Measurements from ENCODE around the gene IFT20.

Gene IFT20

GRCh38 chr17:28328325-28328724 is 6.9 kb downstream of the IFT20 start:
- H3K4me1 Mint-ChIP-seq, result peaks cover 9% of the 10 kb centered on the region
- H3K27ac Mint-ChIP-seq, result no peak overlapping the region
- H3K9me3 Mint-ChIP-seq, result no peaks in the 10 kb centered on the region
- no peak overlapping the region for H3K4me3 Mint-ChIP-seq
- TF ChIP-seq CTCF (IDR thresholded peaks at IDR 0.05; ENCODE audit: unreplicated experiment in 3 of 3), result no peak
- peaks cover 28% of the 10 kb centered on the region for H3K36me3 Mint-ChIP-seq (ENCODE audit: low read depth)
- no peaks in the 10 kb centered on the region for H3K27me3 Mint-ChIP-seq (ENCODE audit: low read depth)

GRCh38 chr17:28327709-28328108 is 7.6 kb downstream of the IFT20 start:
- Mint-ChIP-seq H3K4me1 (peaks cover 13% of the 10 kb centered on the region), H3K27ac (no peak overlapping the region), H3K36me3 (ENCODE audit: low read depth) (peaks cover 28% of the 10 kb centered on the region), H3K4me3 (no peak overlapping the region), H3K9me3 (no peaks in the 10 kb centered on the region), H3K27me3 (ENCODE audit: low read depth) (no peaks in the 10 kb centered on the region)
- no peak for TF ChIP-seq CTCF (IDR thresholded peaks at IDR 0.05; ENCODE audit: unreplicated experiment in 3 of 3)

GRCh38 chr17:28327031-28327607 is 8.2 kb downstream of the IFT20 start:
- TF ChIP-seq CTCF (IDR thresholded peaks at IDR 0.05; ENCODE audit: unreplicated experiment in 3 of 3), result no peak
- Mint-ChIP-seq H3K9me3 (no peaks in the 10 kb centered on the region), H3K4me1 (peaks cover 10% of the 10 kb centered on the region), H3K36me3 (ENCODE audit: low read depth) (peaks cover 28% of the 10 kb centered on the region), H3K27me3 (ENCODE audit: low read depth) (no peaks in the 10 kb centered on the region), H3K4me3 (no peak overlapping the region), H3K27ac (no peak overlapping the region)

- Mint-ChIP-seq H3K36me3 (ENCODE audit: low read depth) (peaks cover 28% of the 10 kb centered on the region), H3K27me3 (ENCODE audit: low read depth) (peaks cover 3% of the 10 kb centered on the region), H3K4me1 (peaks cover 17% of the 10 kb centered on the region), H3K4me3 (no peak overlapping the region), H3K27ac (no peak overlapping the region), H3K9me3 (no peaks in the 10 kb centered on the region)
- no peak for TF ChIP-seq CTCF (IDR thresholded peaks at IDR 0.05; ENCODE audit: unreplicated experiment in 3 of 3)
Observed at GRCh38 chr17:28326114-28326513, 9.2 kb downstream of the IFT20 start.

- peaks cover 28% of the 10 kb centered on the region for H3K36me3 Mint-ChIP-seq (ENCODE audit: low read depth)
- H3K27me3 Mint-ChIP-seq (ENCODE audit: low read depth), result peaks cover 3% of the 10 kb centered on the region
- no peak overlapping the region for H3K4me3 Mint-ChIP-seq
- peaks cover 26% of the 10 kb centered on the region for H3K4me1 Mint-ChIP-seq
- peak overlapping the region in 1 of 3 experiments; percentile 22 for H3K27ac Mint-ChIP-seq
- no peaks in the 10 kb centered on the region for H3K9me3 Mint-ChIP-seq
- TF ChIP-seq CTCF (IDR thresholded peaks at IDR 0.05; ENCODE audit: unreplicated experiment in 3 of 3), result no peak
Observed at GRCh38 chr17:28325211-28325610, 10.1 kb downstream of the IFT20 start.

GRCh38 chr17:28324781-28325180 is 10.5 kb downstream of the IFT20 start:
- H3K27ac Mint-ChIP-seq, result peak overlapping the region in 1 of 3 experiments; percentile 22
- no peak overlapping the region for H3K4me3 Mint-ChIP-seq
- peaks cover 28% of the 10 kb centered on the region for H3K36me3 Mint-ChIP-seq (ENCODE audit: low read depth)
- H3K9me3 Mint-ChIP-seq, result no peaks in the 10 kb centered on the region
- no peak for TF ChIP-seq CTCF (IDR thresholded peaks at IDR 0.05; ENCODE audit: unreplicated experiment in 3 of 3)
- H3K4me1 Mint-ChIP-seq, result peaks cover 30% of the 10 kb centered on the region
- peaks cover 3% of the 10 kb centered on the region for H3K27me3 Mint-ChIP-seq (ENCODE audit: low read depth)
